Activated CD4-positive, CD25-positive, alpha-beta regulatory T cell treated with anti-CD3 and anti-CD28 coated beads, Interleukin-2, amount 50 U/mL, for 16 hours (primary cell): Measurements from ENCODE around the gene VPS16.

Experiments
- DNase-seq: peaks from one replicate; pipeline ENCODE4 v3.0.0-alpha.2; 2020; ENCODE audit warnings: low read depth, low spot score

Gene VPS16

GRCh38 chr20:2840138-2840966 is at the start of gene VPS16, which contains the start of gene PCED1A:
TSS of gene VPS16 (plus strand) at chr20:2840745. CDS start at chr20:2840775, 30 bp downstream.
TSS of gene PCED1A (minus strand) at chr20:2840655. CDS start at chr20:2839912, 743 bp downstream.
- peak; percentile 79 for DNase-seq

GRCh38 chr20:2793471-2793870 is 47.1 kb upstream of the VPS16 start:
- DNase-seq, result no peak

DNA sequence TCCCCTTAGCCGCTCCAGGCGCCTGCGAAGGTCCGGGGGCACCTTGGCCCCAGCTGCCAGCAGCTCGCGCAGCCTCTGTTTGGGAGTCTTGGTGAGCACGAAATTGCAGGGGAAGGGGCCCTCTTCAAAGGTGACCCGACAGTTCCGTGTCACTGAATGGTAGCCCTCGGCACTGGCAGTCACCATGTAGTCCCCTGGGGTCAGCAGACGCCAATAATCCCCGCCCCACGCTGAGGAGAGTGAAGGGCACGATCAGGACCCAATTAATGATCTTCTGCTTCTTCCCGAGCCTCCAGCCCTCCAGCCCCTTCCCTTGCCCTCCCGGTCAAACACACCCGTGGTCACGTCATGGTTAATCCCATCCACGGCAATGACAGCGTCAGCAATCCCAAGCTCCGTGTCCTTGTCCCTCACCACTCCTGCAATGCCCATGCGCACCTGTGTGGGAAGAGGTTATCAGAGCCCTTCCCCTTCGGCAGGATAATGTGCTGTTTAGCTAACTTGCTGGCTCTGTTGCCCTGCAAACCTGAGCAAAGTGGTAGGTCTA is 46.3 kb upstream of the VPS16 start:
- DNase-seq, result no peak

DNA sequence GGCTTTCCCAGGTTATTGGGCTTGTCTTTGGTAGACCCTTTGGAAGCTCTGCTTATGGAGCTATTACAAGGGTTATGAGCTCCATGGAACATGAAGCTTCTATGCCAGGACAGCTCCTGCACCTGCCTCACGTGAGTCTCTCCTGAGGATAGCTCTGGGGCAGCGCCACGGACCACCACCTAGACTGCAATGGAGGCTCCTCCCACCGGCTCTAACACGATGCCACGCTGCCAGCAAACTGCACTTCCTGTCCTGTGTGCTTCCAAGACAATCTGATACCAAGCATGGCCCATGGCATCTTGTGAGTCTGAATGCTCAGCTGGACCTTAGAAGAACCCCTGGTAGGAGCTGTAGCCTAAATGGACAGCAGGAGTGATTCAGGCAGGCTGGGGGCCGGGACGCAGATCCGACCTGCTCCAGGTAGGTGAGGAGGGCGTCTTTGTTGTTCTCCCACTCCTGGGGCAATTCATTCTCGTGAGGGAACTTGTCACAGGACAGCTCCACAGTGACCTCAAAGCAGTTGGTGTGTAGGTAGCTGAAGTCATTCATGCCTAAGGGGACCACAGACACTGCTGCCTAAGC is 45.6 kb upstream of the VPS16 start:
- DNase-seq, result no peak

GRCh38 chr20:2795451-2795850 is 45.1 kb upstream of the VPS16 start:
- no peak for DNase-seq

- no peak for DNase-seq
Measured at GRCh38 chr20:2796011-2796660, 44.4 kb upstream of the VPS16 start.

- no peak for DNase-seq
Measured at GRCh38 chr20:2797136-2797983, 43.2 kb upstream of the VPS16 start.

- no peak for DNase-seq
Measured at GRCh38 chr20:2798095-2798805, 42.3 kb upstream of the VPS16 start.

DNA sequence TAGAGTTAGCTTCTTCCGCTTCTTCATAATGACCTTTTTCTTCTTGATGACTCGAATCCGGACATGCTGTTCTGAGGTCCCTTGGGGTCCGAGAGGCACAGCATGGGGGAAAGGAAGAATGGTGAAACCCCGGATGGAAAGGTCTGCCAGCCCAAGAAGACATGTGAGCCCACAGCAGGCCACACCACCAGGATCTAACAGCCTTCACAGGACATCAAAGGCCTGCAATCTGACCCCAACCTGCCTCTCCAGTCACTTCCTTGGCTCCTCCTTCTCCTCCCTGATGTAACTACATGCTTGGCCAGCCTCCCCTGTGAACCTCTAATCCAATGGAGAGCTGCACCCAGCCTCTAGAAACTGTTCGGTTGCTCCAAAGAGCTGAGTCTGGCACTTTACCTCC is 41.7 kb upstream of the VPS16 start:
- DNase-seq, result no peak

- no peak for DNase-seq
Measured at GRCh38 chr20:2799271-2799670, 41.3 kb upstream of the VPS16 start.

DNA sequence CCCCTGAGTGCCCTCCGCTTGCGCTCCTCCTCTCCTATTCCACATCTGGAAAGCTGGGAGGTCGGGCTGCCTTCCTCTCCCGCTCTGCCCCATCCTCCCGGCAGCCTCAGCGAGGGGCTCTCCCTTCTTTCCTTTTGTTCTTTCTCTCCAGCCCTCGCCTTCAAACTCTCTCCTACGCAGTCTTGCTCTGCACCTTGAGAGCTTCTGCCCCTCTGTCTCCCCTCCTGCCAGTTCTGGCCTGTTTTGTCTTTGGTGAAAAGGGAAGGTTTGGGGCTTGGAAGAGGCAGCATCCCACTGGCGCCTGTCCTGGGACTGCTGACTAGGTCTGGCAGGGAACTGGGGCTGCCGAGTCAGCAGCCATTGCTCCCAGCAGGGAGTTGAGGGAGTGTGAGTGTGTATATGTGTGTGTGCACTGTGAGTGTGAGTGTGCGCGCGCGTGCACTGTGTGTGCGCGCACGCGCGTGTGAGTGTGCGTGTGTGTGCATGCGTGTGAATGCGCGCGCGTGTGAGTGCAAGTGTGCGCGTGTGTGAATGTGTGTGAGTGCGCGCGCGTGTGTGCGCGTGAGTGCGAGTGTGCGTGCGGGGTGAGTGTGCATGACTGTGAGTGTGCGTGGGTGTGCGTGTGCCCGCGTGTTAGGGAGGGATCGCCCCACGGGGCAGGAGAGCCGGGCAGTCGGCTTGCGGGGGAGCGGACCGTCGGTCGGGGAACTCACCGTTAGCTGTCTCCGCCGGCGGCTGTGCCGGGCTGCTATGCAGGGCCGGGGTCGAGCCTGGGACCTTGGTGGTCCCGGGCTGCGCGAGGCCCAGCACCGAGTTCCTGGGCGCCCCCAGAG is 40.6 kb upstream of the VPS16 start:
- DNase-seq, result no peak

DNA sequence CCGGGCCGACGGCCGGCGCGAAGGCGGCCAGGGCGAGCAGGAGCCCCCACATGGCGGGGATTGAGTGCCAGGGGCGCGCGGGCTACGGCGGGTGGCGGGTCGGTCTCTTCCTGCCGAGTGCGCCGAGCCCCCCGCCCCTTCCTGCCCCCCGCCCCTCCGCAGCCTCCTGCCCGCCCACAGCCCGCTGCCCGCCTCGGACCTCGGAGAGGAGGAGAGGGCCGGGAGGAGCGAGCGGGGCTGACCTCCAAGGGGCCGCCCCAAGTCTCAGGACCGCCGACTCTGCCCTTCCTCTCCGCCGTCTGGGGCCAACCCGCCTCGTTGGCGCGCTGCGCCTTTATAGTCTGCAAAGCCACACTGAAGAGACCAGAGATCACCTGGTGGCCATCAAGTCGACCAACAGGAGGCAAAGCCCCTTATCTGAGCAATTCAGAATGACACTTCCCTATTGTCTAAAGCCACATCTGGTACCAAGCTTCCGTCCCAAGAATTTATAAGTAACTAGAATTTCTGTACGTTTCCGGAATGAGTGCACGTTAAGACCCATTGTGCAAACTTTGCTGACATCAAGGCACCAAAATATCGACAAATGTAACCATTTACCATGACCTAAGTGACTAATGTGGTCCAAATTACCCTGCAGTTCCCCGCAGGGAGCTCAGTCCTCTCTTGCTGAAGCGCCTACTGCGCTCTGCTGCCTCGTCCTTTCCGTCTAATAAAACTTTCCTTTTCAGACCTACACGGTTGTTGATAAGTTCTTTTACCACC is 39.8 kb upstream of the VPS16 start, which contains the start of gene CPXM1:
TSS of gene CPXM1 (minus strand) at position 107 of the 765 bp plus-strand sequence. CDS start at position 52, 55 bp downstream.
- no peak for DNase-seq

DNA sequence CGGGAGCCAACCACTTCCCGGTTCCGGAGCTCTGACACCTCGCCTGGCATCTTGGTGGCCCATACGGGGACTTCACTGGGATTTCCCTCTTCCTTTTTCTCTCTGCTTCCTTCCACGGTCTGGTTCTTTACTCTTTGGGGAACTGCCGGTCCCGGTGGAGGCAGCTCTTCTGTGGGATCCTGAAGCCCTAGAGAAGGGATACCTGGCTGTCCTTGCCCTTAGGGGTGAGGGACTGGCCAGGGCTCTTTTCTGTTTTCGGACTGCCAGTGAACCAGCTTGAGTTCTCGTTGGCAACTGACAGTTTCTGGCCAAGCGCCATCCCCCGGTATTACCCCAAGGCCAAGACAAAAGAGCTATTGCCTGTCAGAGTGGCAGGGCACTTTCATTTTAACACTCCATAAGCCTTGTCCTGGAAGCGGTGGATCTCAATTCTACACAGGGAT is 39.2 kb upstream of the VPS16 start:
- no peak for DNase-seq

DNA sequence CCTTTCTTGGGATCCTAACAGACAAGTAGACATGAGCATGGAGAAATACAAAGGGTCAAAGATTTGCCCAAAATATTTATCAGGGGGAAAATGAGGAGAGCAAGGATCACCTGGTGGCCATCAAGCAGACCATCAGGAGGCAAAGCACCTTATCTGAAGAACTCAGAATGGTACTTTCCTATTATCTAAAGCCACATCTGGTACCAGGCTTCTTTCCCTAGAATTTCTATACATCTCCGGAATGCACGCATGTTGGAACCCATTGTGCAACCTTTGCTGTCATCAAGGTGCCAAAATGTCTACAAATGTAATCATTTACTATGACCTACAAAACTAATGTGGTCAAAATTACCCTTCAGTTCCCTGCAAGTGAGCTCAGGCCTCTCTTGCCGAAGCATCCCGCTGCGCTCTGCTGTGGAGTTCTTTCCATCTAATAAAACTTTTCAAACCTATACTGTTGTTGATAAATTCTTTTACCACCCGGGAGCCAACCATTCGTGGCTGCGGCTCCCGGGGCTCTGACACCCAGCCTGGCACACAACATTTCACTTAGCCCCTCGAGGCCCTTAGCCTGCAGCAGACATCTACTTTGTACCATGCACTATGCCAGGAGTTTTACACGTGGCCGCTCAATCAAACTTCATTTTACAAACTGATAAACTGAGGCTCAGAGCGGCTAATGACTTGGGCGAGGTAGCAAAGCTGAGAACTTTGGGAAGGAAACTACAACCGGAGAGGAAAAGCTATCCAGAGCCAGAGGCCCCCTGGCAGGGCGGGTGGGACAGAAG is 36.3 kb upstream of the VPS16 start:
- no peak for DNase-seq

- DNase-seq, result no peak
Measured at GRCh38 chr20:2804852-2805688, 35.5 kb upstream of the VPS16 start.

- no peak for DNase-seq
Measured at GRCh38 chr20:2805689-2806350, 34.7 kb upstream of the VPS16 start.

DNA sequence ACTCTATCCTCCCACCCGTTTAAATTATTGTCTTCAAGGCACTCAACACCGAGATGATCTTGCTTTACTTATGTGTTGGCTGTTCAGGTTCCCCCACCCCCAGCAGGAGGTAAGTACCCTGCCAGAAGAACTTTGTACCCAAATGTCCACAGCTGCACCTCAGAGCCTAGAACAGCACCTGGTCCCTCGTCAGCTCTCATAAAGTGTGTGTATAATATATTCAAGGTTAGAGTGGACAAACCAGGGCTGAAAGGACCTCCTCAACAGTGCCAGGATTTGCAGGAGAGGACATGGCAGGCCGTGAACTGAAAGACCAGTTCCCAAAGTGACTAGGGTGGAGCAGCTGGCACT is 34.2 kb upstream of the VPS16 start:
- no peak for DNase-seq
